ENCODE data around the gene CAMLG.
A peak's percentile ranks its signal among the peaks of the same experiment; 100 is the strongest.

The CAMLG gene

GRCh38 chr5:134735243-134735642 lies 3.1 kb upstream of the CAMLG start:
- H3K4me3 ChIP-seq (ENCODE audit: low read length): no peak overlapping the region
- H3K27me3 ChIP-seq (ENCODE audit: low read depth, low read length): no peaks in the 10 kb centered on the region
- peaks cover 23% of the 10 kb centered on the region for H3K4me1 ChIP-seq (ENCODE audit: low read length)
- no peak overlapping the region for H3K9ac ChIP-seq (ENCODE audit: low read length)
- H4K20me1 ChIP-seq (ENCODE audit: insufficient read depth, low read length): no peaks in the 10 kb centered on the region
- H3K9me3 ChIP-seq (ENCODE audit: insufficient read depth, low read length): no peaks in the 10 kb centered on the region
- peaks cover 15% of the 10 kb centered on the region for H3K79me2 ChIP-seq (ENCODE audit: low read length)
- H3K4me2 ChIP-seq (ENCODE audit: low read length): no peak overlapping the region
- no peaks in the 10 kb centered on the region for H3K36me3 ChIP-seq (replicated peaks; ENCODE audit: low read depth, low read length)
- no peak overlapping the region for H3K27ac ChIP-seq (ENCODE audit: low read length)
- no peak overlapping the region for H2AFZ ChIP-seq (ENCODE audit: low read depth, low read length)
- no peak for TF ChIP-seq EZH2phosphoT487 (IDR thresholded peaks at IDR 0.05; ENCODE audit: low read depth)
- TF ChIP-seq CTCF (IDR thresholded peaks at IDR 0.05; ENCODE audit: low read depth, low read length): no peak

- Histone ChIP-seq H3K36me3 (replicated peaks; ENCODE audit: low read depth, low read length) (peaks cover 4% of the 10 kb centered on the region), H3K9ac (ENCODE audit: low read length) (no peak overlapping the region), H3K27ac (ENCODE audit: low read length) (peak overlapping the region; percentile 9; the same call in 1 of the 2 replicates), H3K4me2 (ENCODE audit: low read length) (no peak overlapping the region; the same call in 1 of the 2 replicates), H3K79me2 (ENCODE audit: low read length) (peaks cover 23% of the 10 kb centered on the region), H3K4me1 (ENCODE audit: low read length) (peaks cover 23% of the 10 kb centered on the region), H4K20me1 (ENCODE audit: insufficient read depth, low read length) (no peaks in the 10 kb centered on the region), H3K9me3 (ENCODE audit: insufficient read depth, low read length) (no peaks in the 10 kb centered on the region), H3K4me3 (ENCODE audit: low read length) (no peak overlapping the region), H3K27me3 (ENCODE audit: low read depth, low read length) (no peaks in the 10 kb centered on the region), H2AFZ (ENCODE audit: low read depth, low read length) (peak overlapping the region; percentile 41; the same call in 1 of the 2 replicates)
- TF ChIP-seq EZH2phosphoT487 (IDR thresholded peaks at IDR 0.05; ENCODE audit: low read depth): no peak
- no peak for TF ChIP-seq CTCF (IDR thresholded peaks at IDR 0.05; ENCODE audit: low read depth, low read length)
These were observed 2.1 kb upstream of the CAMLG start for GRCh38 chr5:134736173-134736812.

- Histone ChIP-seq H2AFZ (ENCODE audit: low read depth, low read length) (peak overlapping the region; percentile 51), H3K27ac (ENCODE audit: low read length) (peak overlapping the region; percentile 6; the same call in 1 of the 2 replicates), H3K79me2 (ENCODE audit: low read length) (peaks cover 24% of the 10 kb centered on the region)
These were observed 764 bp downstream of the CAMLG start for GRCh38 chr5:134738963-134739661.

More at GRCh38 chr5:134738963-134739661, 764 bp downstream of the CAMLG start:
- Histone ChIP-seq H4K20me1 (ENCODE audit: insufficient read depth, low read length) (no peaks in the 10 kb centered on the region), H3K4me1 (ENCODE audit: low read length) (peaks cover 23% of the 10 kb centered on the region), H3K9me3 (ENCODE audit: insufficient read depth, low read length) (no peaks in the 10 kb centered on the region), H3K4me2 (ENCODE audit: low read length) (peak overlapping the region; percentile 100), H3K4me3 (ENCODE audit: low read length) (peak overlapping the region; percentile 99), H3K9ac (ENCODE audit: low read length) (peak overlapping the region; percentile 89), H3K27me3 (ENCODE audit: low read depth, low read length) (no peaks in the 10 kb centered on the region), H3K36me3 (replicated peaks; ENCODE audit: low read depth, low read length) (peaks cover 8% of the 10 kb centered on the region)
- TF ChIP-seq EZH2phosphoT487 (IDR thresholded peaks at IDR 0.05; ENCODE audit: low read depth): no peak
- TF ChIP-seq CTCF (IDR thresholded peaks at IDR 0.05; ENCODE audit: low read depth, low read length): peak; percentile 31; the same call in 1 of the 2 replicates
